MCF 10A (cell line): ENCODE results near the gene BCAR3. TPM values are rescaled to one million over a fixed set of nuclear protein-coding genes. Genes with fewer than 3 reads are reported as not detected.

Experiments
- BruUV-seq: library from RNA; stranded (reverse); fragments of 400-500 nt; replicated peaks from 2 replicates; lab custom pipeline; 2021; lab: Mats Ljungman, UMichigan
- CTCF ChIA-PET: fragments of 300-600 bp; sonication (Branson Sonifier 250); formaldehyde crosslinking; extraction: SDS; loops from one replicate; lab custom pipeline; 2021; ENCODE audit warnings: antibody characterized with exemption, inconsistent platforms; lab: Yijun Ruan, JAX
- POLR2A ChIA-PET: fragments of 300-600, 350-650 bp; sonication (Branson Sonifier 250); formaldehyde crosslinking; extraction: SDS; loops from one replicate; lab custom pipeline; 2020; ENCODE audit warnings: antibody characterized with exemption, inconsistent platforms; lab: Yijun Ruan, JAX
- DNase-seq: peaks from one replicate; pipeline ENCODE4 v3.0.0-alpha.2; 2018; ENCODE audit not compliant: unreplicated experiment
- H3K27ac Mint-ChIP-seq: one replicate; pipeline ENCODE4 v1.8.0; 2022; ENCODE audit warnings: mild to moderate bottlenecking, low read depth, mixed read lengths; ENCODE audit not compliant: unreplicated experiment
- H3K27me3 Mint-ChIP-seq: one replicate; pipeline ENCODE4 v1.8.0; 2022; ENCODE audit warnings: mixed read lengths; ENCODE audit not compliant: insufficient read depth, unreplicated experiment
- H3K36me3 Mint-ChIP-seq: one replicate; pipeline ENCODE4 v1.8.0; 2022; ENCODE audit warnings: mild to moderate bottlenecking, moderate library complexity, mixed read lengths; ENCODE audit not compliant: insufficient read depth, unreplicated experiment
- H3K4me1 Mint-ChIP-seq: one replicate; pipeline ENCODE4 v1.8.0; 2022; ENCODE audit warnings: mixed read lengths; ENCODE audit not compliant: insufficient read depth, unreplicated experiment
- H3K4me3 Mint-ChIP-seq: one replicate; pipeline ENCODE4 v1.8.0; 2022; ENCODE audit warnings: mild to moderate bottlenecking, moderate library complexity, mixed read lengths; ENCODE audit not compliant: unreplicated experiment
- H3K9me3 Mint-ChIP-seq: one replicate; pipeline ENCODE4 v1.8.0; 2022; ENCODE audit warnings: mixed read lengths; ENCODE audit not compliant: unreplicated experiment
- intact Hi-C: fragments of 100-400 bp; cut with micrococcal nuclease; formaldehyde crosslinking; loops from 2 replicates; pipeline ENCODE4 v1.14.1; 2022
- total RNA-seq: library from RNA; stranded (reverse); gene quantifications from 2 replicates; pipeline ENCODE4 v1.2.3, GENCODE V29; 2022
- TF ChIP-seq, protein P1 (sequence below): fragments of 200-600 bp; IDR thresholded peaks from one replicate; pipeline ENCODE4 v1.8.0; 2022; ENCODE audit warnings: antibody characterized with exemption, mild to moderate bottlenecking; ENCODE audit not compliant: unreplicated experiment

BCAR3 gene
- total RNA-seq, 1 experiment from 2014 or later = 130 TPM

GRCh38 chr1:93620841-93621210, 60.8 kb downstream of the BCAR3 start:
- TF ChIP-seq, protein P1, sequence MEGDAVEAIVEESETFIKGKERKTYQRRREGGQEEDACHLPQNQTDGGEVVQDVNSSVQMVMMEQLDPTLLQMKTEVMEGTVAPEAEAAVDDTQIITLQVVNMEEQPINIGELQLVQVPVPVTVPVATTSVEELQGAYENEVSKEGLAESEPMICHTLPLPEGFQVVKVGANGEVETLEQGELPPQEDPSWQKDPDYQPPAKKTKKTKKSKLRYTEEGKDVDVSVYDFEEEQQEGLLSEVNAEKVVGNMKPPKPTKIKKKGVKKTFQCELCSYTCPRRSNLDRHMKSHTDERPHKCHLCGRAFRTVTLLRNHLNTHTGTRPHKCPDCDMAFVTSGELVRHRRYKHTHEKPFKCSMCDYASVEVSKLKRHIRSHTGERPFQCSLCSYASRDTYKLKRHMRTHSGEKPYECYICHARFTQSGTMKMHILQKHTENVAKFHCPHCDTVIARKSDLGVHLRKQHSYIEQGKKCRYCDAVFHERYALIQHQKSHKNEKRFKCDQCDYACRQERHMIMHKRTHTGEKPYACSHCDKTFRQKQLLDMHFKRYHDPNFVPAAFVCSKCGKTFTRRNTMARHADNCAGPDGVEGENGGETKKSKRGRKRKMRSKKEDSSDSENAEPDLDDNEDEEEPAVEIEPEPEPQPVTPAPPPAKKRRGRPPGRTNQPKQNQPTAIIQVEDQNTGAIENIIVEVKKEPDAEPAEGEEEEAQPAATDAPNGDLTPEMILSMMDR = no peak
- H3K36me3 Mint-ChIP-seq = peaks cover 22% of the 10 kb centered on the region
- BruUV-seq = no TSS peak
- ChIA-PET CTCF (interaction anchor here (0.5 to 4.7 kb wide), 9 partner anchors 9 to 762 kb away, joined by 3 to 21 read pairs (median 3); no protein-coding TSS in a partner anchor), POLR2A (interaction anchor here (0.6 to 8.5 kb wide), 5 partner anchors 14 to 225 kb away, joined by 3 to 72 read pairs (median 5); no protein-coding TSS in a partner anchor)
- no peak overlapping the region for H3K4me3 Mint-ChIP-seq
- DNase-seq = peak; percentile 44
- intact Hi-C loops = loop anchor here (10.0 kb wide), 1 partner anchor 316 kb away; no protein-coding TSS in a partner anchor
- peak overlapping the region; percentile 88 for H3K27ac Mint-ChIP-seq
- no peaks in the 10 kb centered on the region for H3K27me3 Mint-ChIP-seq
- no peaks in the 10 kb centered on the region for H3K9me3 Mint-ChIP-seq
- H3K4me1 Mint-ChIP-seq = peaks cover 69% of the 10 kb centered on the region

- TF ChIP-seq, protein P1 = no peak
- BruUV-seq = no TSS peak
- H3K27ac Mint-ChIP-seq = peak overlapping the region; percentile 88
- H3K4me1 Mint-ChIP-seq = peaks cover 70% of the 10 kb centered on the region
- H3K27me3 Mint-ChIP-seq = no peaks in the 10 kb centered on the region
- no peak for DNase-seq
- H3K4me3 Mint-ChIP-seq = no peak overlapping the region
- ChIA-PET CTCF (interaction anchor here (0.5 to 4.7 kb wide), 7 partner anchors 9 to 316 kb away, joined by 3 to 21 read pairs (median 4); no protein-coding TSS in a partner anchor), POLR2A (interaction anchor here (0.6 to 8.5 kb wide), 8 partner anchors 14 to 226 kb away, joined by 3 to 72 read pairs (median 3); no protein-coding TSS in a partner anchor)
- H3K9me3 Mint-ChIP-seq = no peaks in the 10 kb centered on the region
- peaks cover 23% of the 10 kb centered on the region for H3K36me3 Mint-ChIP-seq
- intact Hi-C loops = loop anchor here (10.0 kb wide), 1 partner anchor 316 kb away; no protein-coding TSS in a partner anchor
Observed at GRCh38 chr1:93620172-93620840, 61.3 kb downstream of the BCAR3 start.

GRCh38 chr1:93619507-93620171, 62.0 kb downstream of the BCAR3 start:
- H3K27ac Mint-ChIP-seq = peak overlapping the region; percentile 88
- CTCF ChIA-PET = interaction anchor here (0.8 to 4.7 kb wide), 7 partner anchors 10 to 290 kb away, joined by 3 to 21 read pairs (median 4); no protein-coding TSS in a partner anchor

More at GRCh38 chr1:93619507-93620171, 62.0 kb downstream of the BCAR3 start:
- no peak for DNase-seq
- Mint-ChIP-seq H3K9me3 (no peaks in the 10 kb centered on the region), H3K36me3 (peaks cover 30% of the 10 kb centered on the region), H3K4me1 (peaks cover 76% of the 10 kb centered on the region), H3K27me3 (no peaks in the 10 kb centered on the region), H3K4me3 (no peak overlapping the region)
- intact Hi-C loops = loop anchor here (10.0 kb wide), 1 partner anchor 315 kb away; no protein-coding TSS in a partner anchor
- no TSS peak for BruUV-seq
- TF ChIP-seq, protein P1 = no peak
- POLR2A ChIA-PET = interaction anchor here (0.6 to 8.5 kb wide), 7 partner anchors 13 to 226 kb away, joined by 3 to 72 read pairs (median 3); no protein-coding TSS in a partner anchor
